ENCODE measurements around the gene PRDM16. TPM values are rescaled to one million over a fixed set of nuclear protein-coding genes. Genes with fewer than 3 reads are reported as not detected.

PRDM16 gene
- total RNA-seq, 1 donor from 2014 or later = 84.2 TPM

GRCh38 chr1:3329640-3330281 is 260.8 kb downstream of the PRDM16 start:
- no peak for TF ChIP-seq CTCF (IDR thresholded peaks at IDR 0.05)
- no peaks in the 10 kb centered on the region for H3K9me3 ChIP-seq
- no peaks in the 10 kb centered on the region for H3K27me3 ChIP-seq
- intact Hi-C loops (cut with DNase I) = no loop called here
- DNase-seq (ENCODE audit: low spot score in 2 of 2) = no peak
- H3K4me1 ChIP-seq = peaks cover 5 to 47% of the 10 kb centered on the region in 2 donors
- H3K4me3 ChIP-seq = no peak overlapping the region
- no peaks in the 10 kb centered on the region for H3K36me3 ChIP-seq
- peak overlapping the region; percentile 50 to 64 for H3K27ac ChIP-seq

DNA sequence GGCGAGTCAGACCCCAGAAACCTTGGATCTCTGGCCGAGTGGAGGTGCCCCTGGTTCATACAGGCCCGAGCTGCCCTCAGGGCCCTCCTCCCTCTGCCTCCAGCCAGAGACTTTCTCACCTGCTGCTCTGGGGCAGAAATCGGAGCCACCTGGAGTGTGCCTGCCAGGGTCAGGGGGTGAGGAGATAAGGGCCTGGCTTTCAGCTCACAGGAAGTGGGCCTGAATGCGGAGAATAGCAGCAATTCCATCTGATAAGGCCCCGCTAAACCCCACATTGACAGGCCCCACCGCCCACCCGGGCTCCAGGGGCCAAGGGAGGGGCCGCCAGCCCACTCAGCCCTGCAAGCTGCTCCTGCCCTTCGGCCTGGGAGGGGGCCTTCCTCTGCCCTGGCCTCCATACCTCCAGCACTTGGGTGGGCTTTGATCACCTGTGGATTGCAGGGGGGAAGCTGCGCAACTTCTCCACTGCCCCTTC is 261.8 kb downstream of the PRDM16 start:
- no peak for DNase-seq (ENCODE audit: low spot score in 2 of 2)
- Histone ChIP-seq H3K27ac (peak overlapping the region; percentile 50 to 64), H3K27me3 (no peaks in the 10 kb centered on the region), H3K36me3 (no peaks in the 10 kb centered on the region), H3K4me1 (peaks cover 8 to 56% of the 10 kb centered on the region in 2 donors), H3K4me3 (no peak overlapping the region), H3K9me3 (no peaks in the 10 kb centered on the region)
- no peak for TF ChIP-seq CTCF (IDR thresholded peaks at IDR 0.05)
- intact Hi-C loops (cut with DNase I) = no loop called here

- H3K27me3 ChIP-seq = no peaks in the 10 kb centered on the region
These were observed 262.6 kb downstream of the PRDM16 start for GRCh38 chr1:3331564-3331963.

DNA sequence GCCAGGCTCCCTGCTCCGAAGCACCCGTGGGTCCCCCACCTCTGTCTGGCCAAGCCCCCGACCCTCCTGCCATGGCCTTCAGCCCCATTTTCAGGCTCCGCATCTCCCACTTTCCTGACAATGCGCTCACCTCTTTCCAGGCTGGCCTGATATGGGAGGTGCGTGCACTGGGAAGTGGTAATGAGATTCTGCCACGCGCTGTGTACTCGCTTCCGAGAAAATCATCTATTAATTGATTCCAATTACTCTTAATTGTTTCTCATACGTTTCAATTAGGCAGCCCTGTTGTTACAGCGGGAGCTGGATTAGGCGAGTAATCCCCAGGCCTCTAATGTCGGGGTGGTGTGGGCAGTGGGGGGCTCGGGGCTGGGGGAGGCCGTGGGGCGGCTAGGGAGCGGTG is 263.0 kb downstream of the PRDM16 start:
- no peaks in the 10 kb centered on the region for H3K27me3 ChIP-seq
- intact Hi-C loops (cut with DNase I) = no loop called here

More at GRCh38 chr1:3331564-3331963, 262.6 kb downstream of the PRDM16 start:
- H3K4me1 ChIP-seq = peaks cover 8 to 61% of the 10 kb centered on the region in 2 donors
- H3K27ac ChIP-seq = peak overlapping the region; percentile 50 to 64
- intact Hi-C loops (cut with DNase I) = no loop called here
- no peak for TF ChIP-seq CTCF (IDR thresholded peaks at IDR 0.05)
- H3K36me3 ChIP-seq = no peaks in the 10 kb centered on the region
- H3K4me3 ChIP-seq = no peak overlapping the region
- no peaks in the 10 kb centered on the region for H3K9me3 ChIP-seq
- DNase-seq (ENCODE audit: low spot score in 2 of 2) = no peak

GRCh38 chr1:3332662-3333061 is 263.7 kb downstream of the PRDM16 start:
- Histone ChIP-seq H3K9me3 (no peaks in the 10 kb centered on the region), H3K27ac (peak overlapping the region in 1 of 2 donors; percentile 79), H3K4me1 (peaks cover 8 to 61% of the 10 kb centered on the region in 2 donors), H3K4me3 (no peak overlapping the region), H3K36me3 (no peaks in the 10 kb centered on the region), H3K27me3 (no peaks in the 10 kb centered on the region)
- DNase-seq (ENCODE audit: low spot score in 2 of 2) = no peak
- TF ChIP-seq CTCF (IDR thresholded peaks at IDR 0.05) = no peak
- intact Hi-C loops (cut with DNase I) = no loop called here

More for the DNA sequence above, 263.0 kb downstream of the PRDM16 start:
- Histone ChIP-seq H3K36me3 (no peaks in the 10 kb centered on the region), H3K4me1 (peaks cover 8 to 61% of the 10 kb centered on the region in 2 donors), H3K4me3 (no peak overlapping the region), H3K9me3 (no peaks in the 10 kb centered on the region), H3K27ac (peak overlapping the region; percentile 50 to 79)
- no peak for TF ChIP-seq CTCF (IDR thresholded peaks at IDR 0.05)
- DNase-seq (ENCODE audit: low spot score in 2 of 2) = no peak

Measured in ascending aorta (tissue), 2 donors.